ENCODE data around the gene FERD3L. TPM values are rescaled to one million over a fixed set of nuclear protein-coding genes. Genes with fewer than 3 reads are reported as not detected.

The FERD3L gene
- total and polyA plus RNA-seq, 2 of the 8 experiments (the other 6 are each of a cell fraction or from before 2014, with no cell fraction given) = not detected

DNA sequence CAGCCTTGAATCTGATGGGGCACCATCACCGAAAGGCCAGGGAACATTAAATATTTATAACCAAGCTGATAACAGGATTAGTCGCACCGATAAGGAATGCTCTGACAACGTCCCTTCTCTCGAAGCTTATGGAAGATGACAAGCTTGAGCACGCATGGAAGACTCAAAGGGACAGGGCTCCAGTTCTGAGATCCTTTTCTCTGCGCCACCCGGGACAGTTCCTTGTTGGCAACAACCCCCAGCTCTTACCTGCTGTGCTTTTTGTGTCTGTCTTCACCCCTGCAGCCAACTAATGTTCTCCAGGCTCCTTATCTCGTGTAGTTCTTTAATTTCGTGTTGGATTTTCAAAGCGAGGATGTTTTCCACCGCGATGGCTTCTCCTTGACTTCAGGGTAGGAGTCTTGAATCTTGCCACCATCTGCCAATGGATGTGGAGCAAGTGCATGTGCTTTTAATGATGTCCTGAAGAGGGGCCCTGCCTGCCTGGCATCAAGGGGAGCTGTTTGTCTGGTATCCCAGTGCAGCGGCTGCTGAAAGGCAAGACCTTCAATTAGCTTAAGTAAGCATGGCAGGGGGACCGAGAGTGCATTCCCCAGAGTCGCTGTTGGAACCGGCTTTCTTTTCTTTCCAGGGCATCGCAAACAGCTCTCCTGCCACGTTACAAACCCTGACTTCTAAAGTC is 354 bp upstream of the FERD3L start (continued):
- TF ChIP-seq EZH2 (IDR thresholded peaks at IDR 0.05; ENCODE audit: low read depth, low read length, severe bottlenecking) (peak; percentile 27), NRF1 (IDR thresholded peaks at IDR 0.05; ENCODE audit: low read depth, low read length) (no peak), CHD1 (IDR thresholded peaks at IDR 0.05; ENCODE audit: low read depth, low read length) (no peak), GTF2F1 (IDR thresholded peaks at IDR 0.05; ENCODE audit: borderline replicate concordance, low read depth, low read length) (no peak), BRCA1 (IDR thresholded peaks at IDR 0.05; ENCODE audit: low read depth, low read length) (no peak), POLR2AphosphoS5 (IDR thresholded peaks at IDR 0.05; ENCODE audit: low read depth, low read length) (no peak), YY1 (IDR thresholded peaks at IDR 0.05; ENCODE audit: low read depth, low read length) (0 out of 2 replicates have a peak, but pooled peaks have one; percentile 38), CHD7 (IDR thresholded peaks at IDR 0.05; ENCODE audit: insufficient replicate concordance, low read length) (no peak), TCF12 (IDR thresholded peaks at IDR 0.05; ENCODE audit: low read depth, low read length) (no peak), BACH1 (IDR thresholded peaks at IDR 0.05; ENCODE audit: low read length) (no peak), HDAC6 (IDR thresholded peaks at IDR 0.05; ENCODE audit: low read depth, low read length) (no peak)

Measured in H1 (cell line).